ENCODE results near the gene WNK1. TPM values are rescaled to one million over a fixed set of nuclear protein-coding genes. Genes with fewer than 3 reads are reported as not detected.

WNK1 gene
- total RNA-seq, 1 donor from 2014 or later: 178 TPM

DNA sequence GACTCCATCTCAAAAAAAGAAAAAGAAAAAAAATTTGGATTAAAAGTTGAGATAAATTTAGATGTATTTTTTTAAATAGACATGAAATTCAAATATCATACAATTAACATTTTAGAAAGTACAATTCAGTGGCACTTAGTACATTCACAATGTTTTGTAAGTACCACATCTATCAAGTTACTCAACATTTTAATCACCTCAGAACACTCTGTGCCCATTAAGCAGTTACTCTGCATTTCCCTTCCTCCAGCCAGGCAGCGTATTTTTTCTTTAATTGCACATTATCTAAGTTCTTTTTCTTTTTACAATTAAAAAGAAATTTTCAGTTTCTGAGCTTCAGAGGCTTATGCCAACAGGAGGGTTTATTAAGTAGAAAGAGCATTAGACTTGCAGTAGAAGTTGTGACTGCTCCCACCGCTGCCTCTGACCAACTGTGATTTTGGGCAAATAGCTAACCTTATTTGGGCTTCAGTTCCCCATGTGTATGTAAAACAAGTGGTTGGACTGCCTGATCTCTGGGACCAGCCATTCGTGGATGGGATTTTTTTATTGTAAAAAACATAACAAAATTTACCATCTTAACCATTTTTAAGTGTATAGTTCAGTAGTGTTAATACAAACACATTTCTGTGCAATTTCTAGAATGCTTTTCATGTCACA is 65.7 kb downstream of the WNK1 start:
- Histone ChIP-seq H3K4me3 (no peak overlapping the region), H3K27me3 (no peaks in the 10 kb centered on the region), H3K27ac (peak overlapping the region in 1 of 2 donors; percentile 17), H3K9me3 (peaks cover 0 to 3% of the 10 kb centered on the region in 2 donors), H3K36me3 (peaks cover 0 to 3% of the 10 kb centered on the region in 2 donors), H3K4me1 (peaks cover 0 to 12% of the 10 kb centered on the region in 2 donors)
- TF ChIP-seq, protein P1, sequence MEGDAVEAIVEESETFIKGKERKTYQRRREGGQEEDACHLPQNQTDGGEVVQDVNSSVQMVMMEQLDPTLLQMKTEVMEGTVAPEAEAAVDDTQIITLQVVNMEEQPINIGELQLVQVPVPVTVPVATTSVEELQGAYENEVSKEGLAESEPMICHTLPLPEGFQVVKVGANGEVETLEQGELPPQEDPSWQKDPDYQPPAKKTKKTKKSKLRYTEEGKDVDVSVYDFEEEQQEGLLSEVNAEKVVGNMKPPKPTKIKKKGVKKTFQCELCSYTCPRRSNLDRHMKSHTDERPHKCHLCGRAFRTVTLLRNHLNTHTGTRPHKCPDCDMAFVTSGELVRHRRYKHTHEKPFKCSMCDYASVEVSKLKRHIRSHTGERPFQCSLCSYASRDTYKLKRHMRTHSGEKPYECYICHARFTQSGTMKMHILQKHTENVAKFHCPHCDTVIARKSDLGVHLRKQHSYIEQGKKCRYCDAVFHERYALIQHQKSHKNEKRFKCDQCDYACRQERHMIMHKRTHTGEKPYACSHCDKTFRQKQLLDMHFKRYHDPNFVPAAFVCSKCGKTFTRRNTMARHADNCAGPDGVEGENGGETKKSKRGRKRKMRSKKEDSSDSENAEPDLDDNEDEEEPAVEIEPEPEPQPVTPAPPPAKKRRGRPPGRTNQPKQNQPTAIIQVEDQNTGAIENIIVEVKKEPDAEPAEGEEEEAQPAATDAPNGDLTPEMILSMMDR (IDR thresholded peaks at IDR 0.05): no peak
- intact Hi-C loops (cut with DNase I): loop anchor here (5.0 to 10.0 kb wide), 4 partner anchors 34 to 353 kb away; no protein-coding TSS in a partner anchor
- no peak for DNase-seq (ENCODE audit: low spot score in 2 of 2)

DNA sequence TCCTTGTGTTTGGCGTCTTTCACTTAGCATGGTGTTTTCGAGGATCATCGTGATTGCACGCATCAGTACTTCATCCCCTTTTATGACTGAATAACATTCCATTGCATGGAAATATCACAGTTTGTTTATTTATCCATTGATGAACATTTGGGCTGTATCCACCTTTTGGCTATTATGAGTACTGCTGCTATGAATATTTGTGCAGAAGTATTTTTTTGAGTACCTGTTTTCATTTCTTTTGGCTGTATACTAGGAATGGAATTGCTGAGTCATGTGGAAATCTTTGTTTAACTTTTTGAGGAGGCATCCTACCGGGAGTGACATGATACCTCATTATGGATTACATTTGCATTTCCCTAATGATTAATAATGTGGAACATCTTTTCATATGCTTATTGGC is 66.4 kb downstream of the WNK1 start:
- Histone ChIP-seq H3K4me1 (peaks cover 0 to 12% of the 10 kb centered on the region in 2 donors), H3K27ac (no peak overlapping the region), H3K4me3 (no peak overlapping the region), H3K27me3 (no peaks in the 10 kb centered on the region), H3K36me3 (peaks cover 0 to 3% of the 10 kb centered on the region in 2 donors), H3K9me3 (peaks cover 0 to 9% of the 10 kb centered on the region in 2 donors)
- TF ChIP-seq, protein P1 (IDR thresholded peaks at IDR 0.05): peak in 2 of 3 experiments; percentile 4 to 5
- no peak for DNase-seq (ENCODE audit: low spot score in 2 of 2)
- intact Hi-C loops (cut with DNase I): loop anchor here (5.0 to 10.0 kb wide), 4 partner anchors 34 to 354 kb away; no protein-coding TSS in a partner anchor

DNA sequence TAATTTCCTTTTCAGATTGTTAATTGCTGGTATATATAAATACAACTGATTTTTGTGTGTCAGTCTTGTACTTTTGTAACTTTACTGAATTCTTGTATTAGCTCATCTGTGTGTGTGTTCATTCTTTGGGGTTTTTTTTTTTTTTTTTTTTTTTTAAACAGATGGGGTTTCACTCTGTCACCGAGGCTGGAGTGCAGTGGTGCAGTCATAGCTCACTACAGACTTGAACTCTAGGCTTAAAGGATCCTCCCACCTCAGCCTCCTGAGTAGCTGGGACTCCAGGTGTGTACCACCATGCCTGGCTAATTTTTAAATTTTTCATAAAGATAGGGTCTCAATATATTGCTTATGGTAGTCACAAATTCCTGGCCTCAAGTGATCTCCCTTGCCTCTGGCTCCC is 68.0 kb downstream of the WNK1 start:
- no peak overlapping the region for H3K27ac ChIP-seq
- H3K9me3 ChIP-seq: peaks cover 0 to 9% of the 10 kb centered on the region in 2 donors
- peaks cover 0 to 12% of the 10 kb centered on the region in 2 donors for H3K4me1 ChIP-seq
- no peaks in the 10 kb centered on the region for H3K36me3 ChIP-seq
- DNase-seq (ENCODE audit: low spot score in 2 of 2): no peak
- intact Hi-C loops (cut with DNase I): no loop called here
- H3K27me3 ChIP-seq: no peaks in the 10 kb centered on the region
- TF ChIP-seq, protein P1 (IDR thresholded peaks at IDR 0.05): no peak
- no peak overlapping the region for H3K4me3 ChIP-seq

DNA sequence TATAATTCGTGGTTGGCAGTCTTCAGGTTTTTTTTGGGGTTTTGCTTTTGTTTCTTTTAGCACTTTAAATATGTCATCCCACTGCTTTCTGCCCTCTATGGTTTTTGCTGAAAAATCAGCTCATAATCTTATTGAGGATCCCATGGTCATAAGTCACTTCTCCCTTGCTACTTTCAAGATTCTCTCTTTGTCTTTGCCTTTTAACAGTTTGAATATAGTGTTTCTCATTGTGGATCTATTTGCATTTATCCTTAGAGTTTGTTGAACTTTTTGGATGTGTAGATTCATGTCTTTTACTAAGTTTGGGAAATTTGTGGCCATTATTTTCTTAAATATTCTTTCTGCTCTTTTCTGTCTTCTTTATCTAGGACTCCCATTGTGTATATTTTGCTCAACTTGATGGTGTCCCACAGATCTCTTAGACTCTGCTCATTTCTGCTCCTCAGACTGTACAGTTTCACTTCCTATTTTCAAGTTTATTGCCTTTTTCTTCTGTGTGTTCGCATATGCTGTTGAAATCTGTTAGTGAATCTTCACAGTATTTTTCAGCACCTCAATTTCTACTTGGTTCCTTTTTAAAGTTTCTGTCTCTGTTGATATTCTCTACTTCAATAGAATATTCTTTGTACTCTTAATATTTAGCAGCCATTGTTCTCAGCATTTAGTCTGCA is 70.8 kb downstream of the WNK1 start:
- peaks cover 4 to 13% of the 10 kb centered on the region in 2 donors for H3K36me3 ChIP-seq
- TF ChIP-seq, protein P1 (IDR thresholded peaks at IDR 0.05): no peak
- peaks cover 0 to 15% of the 10 kb centered on the region in 2 donors for H3K4me1 ChIP-seq
- peaks cover 0 to 9% of the 10 kb centered on the region in 2 donors for H3K9me3 ChIP-seq
- no peak for DNase-seq (ENCODE audit: low spot score in 2 of 2)
- intact Hi-C loops (cut with DNase I): no loop called here
- no peak overlapping the region for H3K4me3 ChIP-seq
- H3K27me3 ChIP-seq: no peaks in the 10 kb centered on the region
- no peak overlapping the region for H3K27ac ChIP-seq

DNA sequence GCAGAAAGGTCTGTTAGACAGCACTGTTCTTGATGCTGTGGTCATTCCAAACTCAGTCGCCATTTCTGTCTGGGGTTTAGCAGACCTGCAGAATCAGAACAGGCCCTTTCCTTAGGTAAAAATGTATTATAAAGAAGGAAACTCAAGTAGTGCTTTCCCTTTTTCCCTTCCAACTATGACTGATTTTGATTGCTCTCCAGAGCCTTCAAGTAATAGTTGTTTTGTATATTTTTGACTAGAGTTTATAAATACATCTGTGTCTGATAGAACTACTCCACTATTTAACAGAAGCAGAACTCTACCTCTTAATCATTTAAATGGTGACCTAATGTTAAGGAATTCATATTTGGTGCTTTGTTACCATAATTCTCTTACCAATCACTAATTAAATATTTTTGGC is 74.0 kb downstream of the WNK1 start:
- Histone ChIP-seq H3K27ac (no peak overlapping the region), H3K4me3 (no peak overlapping the region), H3K36me3 (peaks cover 10 to 36% of the 10 kb centered on the region in 2 donors), H3K4me1 (peaks cover 0 to 20% of the 10 kb centered on the region in 2 donors), H3K9me3 (peaks cover 0 to 9% of the 10 kb centered on the region in 2 donors), H3K27me3 (no peaks in the 10 kb centered on the region)
- intact Hi-C loops (cut with DNase I): no loop called here
- TF ChIP-seq, protein P1 (IDR thresholded peaks at IDR 0.05): no peak
- no peak for DNase-seq (ENCODE audit: low spot score in 2 of 2)
